ENCODE data around the gene GATAD2A.

GRCh38 chr19:19368087-19368486, 37.4 kb upstream of the GATAD2A start:
- no peak for TF ChIP-seq POLR2A (IDR thresholded peaks at IDR 0.05)
- TF ChIP-seq CTCF (IDR thresholded peaks at IDR 0.05 in 4 of 5, conservative IDR thresholded peaks at IDR 0.05 in 1 of 5): no peak
